ENCODE measurements around the gene SMARCC2.
"Not testable (repeated sequence)": the region's sequence is repeated elsewhere in the genome, so short reads cannot be mapped to it uniquely, and the experiment has no call there.

The SMARCC2 gene

GRCh38 chr12:56197921-56198635 is 8.8 kb upstream of the SMARCC2 start:
- no peak for DNase-seq
- in situ Hi-C loops (cut with HindIII; ENCODE audit: low pct_ligation_motif_present, low sequenced_read_pairs), result no loop called here

DNA sequence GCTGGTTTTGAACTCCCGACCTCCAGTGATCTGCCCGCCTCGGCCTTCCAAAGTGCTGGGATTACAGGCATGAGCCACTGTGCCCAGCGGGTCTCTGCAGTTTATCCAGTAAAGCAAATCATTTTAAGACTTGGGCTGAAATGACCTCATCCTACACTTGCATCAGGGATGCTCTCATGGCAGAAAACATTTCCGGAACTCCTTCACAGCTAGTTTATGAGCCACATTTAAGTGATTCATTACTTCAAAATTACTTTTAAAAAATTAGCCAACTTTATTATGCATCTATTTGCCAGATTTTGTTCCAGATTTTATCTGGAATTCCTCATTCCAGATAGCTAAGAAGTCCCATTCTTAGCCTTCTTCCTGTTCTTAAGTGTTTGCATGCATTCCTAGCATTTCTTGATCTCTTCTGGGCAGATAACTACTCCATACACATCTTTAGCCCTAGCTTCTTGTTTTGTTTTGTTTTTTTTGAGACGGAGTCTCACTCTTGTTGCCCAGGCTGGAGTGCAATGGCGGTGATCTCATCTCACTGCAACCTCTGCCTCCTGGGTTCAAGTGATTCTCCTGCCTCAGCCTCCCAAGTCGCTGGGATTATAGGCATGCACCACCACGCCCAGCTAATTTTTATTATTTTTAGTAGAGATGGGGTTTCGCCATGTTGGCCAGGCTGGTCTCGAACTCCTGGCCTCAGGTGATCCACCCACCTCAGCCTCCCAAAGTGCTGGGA is 7.7 kb upstream of the SMARCC2 start:
- H3K36me3 ChIP-seq (replicated peaks); H3K4me3 ChIP-seq (ENCODE audit: low read depth, low read length); in situ Hi-C loops (cut with HindIII; ENCODE audit: low pct_ligation_motif_present, low sequenced_read_pairs); H3K27me3 ChIP-seq (replicated peaks): not testable (repeated sequence)
- H3K27ac ChIP-seq, result peak overlapping the region; percentile 47
- DNase-seq, result peak; percentile 89

More at GRCh38 chr12:56197921-56198635, 8.8 kb upstream of the SMARCC2 start:
- Histone ChIP-seq H3K36me3 (replicated peaks) (no peaks in the 10 kb centered on the region), H3K4me3 (ENCODE audit: low read depth, low read length) (no peak overlapping the region), H3K27ac (no peak overlapping the region), H3K27me3 (replicated peaks) (no peaks in the 10 kb centered on the region)
- TF ChIP-seq, protein P1, sequence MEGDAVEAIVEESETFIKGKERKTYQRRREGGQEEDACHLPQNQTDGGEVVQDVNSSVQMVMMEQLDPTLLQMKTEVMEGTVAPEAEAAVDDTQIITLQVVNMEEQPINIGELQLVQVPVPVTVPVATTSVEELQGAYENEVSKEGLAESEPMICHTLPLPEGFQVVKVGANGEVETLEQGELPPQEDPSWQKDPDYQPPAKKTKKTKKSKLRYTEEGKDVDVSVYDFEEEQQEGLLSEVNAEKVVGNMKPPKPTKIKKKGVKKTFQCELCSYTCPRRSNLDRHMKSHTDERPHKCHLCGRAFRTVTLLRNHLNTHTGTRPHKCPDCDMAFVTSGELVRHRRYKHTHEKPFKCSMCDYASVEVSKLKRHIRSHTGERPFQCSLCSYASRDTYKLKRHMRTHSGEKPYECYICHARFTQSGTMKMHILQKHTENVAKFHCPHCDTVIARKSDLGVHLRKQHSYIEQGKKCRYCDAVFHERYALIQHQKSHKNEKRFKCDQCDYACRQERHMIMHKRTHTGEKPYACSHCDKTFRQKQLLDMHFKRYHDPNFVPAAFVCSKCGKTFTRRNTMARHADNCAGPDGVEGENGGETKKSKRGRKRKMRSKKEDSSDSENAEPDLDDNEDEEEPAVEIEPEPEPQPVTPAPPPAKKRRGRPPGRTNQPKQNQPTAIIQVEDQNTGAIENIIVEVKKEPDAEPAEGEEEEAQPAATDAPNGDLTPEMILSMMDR (IDR thresholded peaks at IDR 0.05; ENCODE audit: low read depth, low read length, missing control alignments), result no peak

DNA sequence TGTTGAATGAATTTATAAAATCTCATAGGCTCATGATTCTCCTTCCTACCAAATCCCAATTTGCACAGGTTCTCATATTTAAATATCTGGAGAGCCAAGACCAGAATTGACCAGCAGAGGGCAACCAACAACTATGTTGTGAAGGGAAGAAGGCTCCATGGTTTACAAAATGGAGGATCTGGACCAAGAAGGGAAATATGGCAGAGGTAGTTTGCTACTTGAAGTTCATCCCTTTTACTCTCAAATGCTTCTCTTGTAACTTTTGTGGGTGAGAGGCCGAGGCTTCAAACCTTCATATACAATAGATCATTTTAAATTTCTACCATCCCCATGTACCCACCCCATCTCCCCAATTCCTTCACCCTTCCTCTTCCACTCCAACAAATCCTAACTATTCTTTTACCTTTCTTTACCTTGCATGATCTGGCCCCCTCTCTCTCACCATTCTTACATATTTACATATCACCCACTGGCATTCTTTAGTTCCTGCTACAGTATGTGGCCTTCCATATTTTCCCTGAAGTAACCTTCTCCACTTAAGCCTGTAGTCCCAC is 3.8 kb upstream of the SMARCC2 start:
- DNase-seq, result peak; percentile 79
- Histone ChIP-seq H3K27me3 (replicated peaks) (no peaks in the 10 kb centered on the region), H3K4me3 (ENCODE audit: low read depth, low read length) (no peak overlapping the region), H3K27ac (no peak overlapping the region), H3K36me3 (replicated peaks) (no peaks in the 10 kb centered on the region)
- in situ Hi-C loops (cut with HindIII; ENCODE audit: low pct_ligation_motif_present, low sequenced_read_pairs), result no loop called here
- TF ChIP-seq, protein P1 (IDR thresholded peaks at IDR 0.05; ENCODE audit: low read depth, low read length, missing control alignments), result peak; percentile 80

DNA sequence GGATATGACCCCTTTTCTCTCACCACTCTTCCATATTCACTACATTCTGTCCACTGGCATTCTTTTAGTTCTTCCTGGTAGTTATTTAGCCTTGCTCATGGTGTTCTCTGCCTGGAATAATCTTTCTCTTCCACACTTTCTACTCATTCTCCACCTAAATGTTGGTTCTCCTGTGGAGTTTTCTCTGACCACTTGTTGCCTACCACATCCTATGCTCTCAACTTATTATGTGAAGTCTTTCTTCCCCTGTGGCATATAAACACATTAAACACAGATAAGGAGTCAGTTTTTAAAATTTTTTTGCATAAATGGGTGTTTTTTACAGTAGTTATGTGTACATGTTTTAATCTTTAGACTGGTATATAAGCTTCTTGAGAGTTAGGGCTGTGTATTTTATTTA is 3.3 kb upstream of the SMARCC2 start:
- DNase-seq, result no peak
- no peaks in the 10 kb centered on the region for H3K36me3 ChIP-seq (replicated peaks)
- H3K27me3 ChIP-seq (replicated peaks), result no peaks in the 10 kb centered on the region
- H3K27ac ChIP-seq, result no peak overlapping the region
- TF ChIP-seq, protein P1 (IDR thresholded peaks at IDR 0.05; ENCODE audit: low read depth, low read length, missing control alignments), result no peak
- in situ Hi-C loops (cut with HindIII; ENCODE audit: low pct_ligation_motif_present, low sequenced_read_pairs), result no loop called here
- H3K4me3 ChIP-seq (ENCODE audit: low read depth, low read length), result no peak overlapping the region

GRCh38 chr12:56190695-56191155 is 1.4 kb upstream of the SMARCC2 start:
- in situ Hi-C loops (cut with HindIII; ENCODE audit: low pct_ligation_motif_present, low sequenced_read_pairs), result no loop called here
- no peak overlapping the region for H3K27ac ChIP-seq
- no peak for DNase-seq
- peaks cover 3% of the 10 kb centered on the region for H3K36me3 ChIP-seq (replicated peaks)
- H3K27me3 ChIP-seq (replicated peaks), result no peaks in the 10 kb centered on the region
- TF ChIP-seq, protein P1 (IDR thresholded peaks at IDR 0.05; ENCODE audit: low read depth, low read length, missing control alignments), result no peak
- H3K4me3 ChIP-seq (ENCODE audit: low read depth, low read length), result peak overlapping the region; percentile 88
